Spinal cord (tissue), 10 donors: ENCODE measurements around the gene NDOR1. TPM values are rescaled to one million over a fixed set of nuclear protein-coding genes. Genes with fewer than 3 reads are reported as not detected.

Source experiments
- DNase-seq, 6 donors: peaks; one replicate each; pipeline versions ENCODE4 v3.0.0 to v3.0.0-alpha.2; 2013 to 2015; ENCODE audit warnings: low spot score in 6 of 6, low read depth in 4 of 6
- H3K27ac ChIP-seq: one replicate; pipeline ENCODE4 v1.5.1; 2013; ENCODE audit warnings: low read depth, low read length, control low read depth
- H3K27me3 ChIP-seq: one replicate; pipeline ENCODE4 v1.6.1; 2013; ENCODE audit warnings: low read length; ENCODE audit not compliant: control insufficient read depth, insufficient read depth
- H3K36me3 ChIP-seq: one replicate; pipeline ENCODE4 v1.6.1; 2013; ENCODE audit warnings: low read length; ENCODE audit not compliant: control insufficient read depth, insufficient read depth
- H3K4me1 ChIP-seq: one replicate; pipeline ENCODE4 v1.6.1; 2013; ENCODE audit warnings: low read length; ENCODE audit not compliant: control insufficient read depth, insufficient read depth
- H3K4me3 ChIP-seq: one replicate; pipeline ENCODE4 v1.5.1; 2013; ENCODE audit warnings: low read depth, low read length, control low read depth
- H3K9me3 ChIP-seq: one replicate; pipeline ENCODE4 v1.6.1; 2013; ENCODE audit warnings: low read length; ENCODE audit not compliant: control insufficient read depth, insufficient read depth
- WGBS: methylation state at CpG from one replicate; pipeline ENCODE4 v1.1.5; 2013; ENCODE audit warnings: missing lambda C conversion rate; ENCODE audit not compliant: insufficient coverage; 5-methylcytosine and 5-hydroxymethylcytosine counted together
- polyA plus RNA-seq, 2 donors: library from polyadenylated mRNA; unstranded; fragments of 120-200 nt; gene quantifications; one replicate each; pipeline ENCODE4 v1.2.1, GENCODE V29; 2013; ENCODE audit not compliant: insufficient read length in 2 of 2
- total RNA-seq, 2 donors: library from RNA; depleted of rRNA in 1 of 2; stranded (reverse); fragments of 120-200 nt in 1 of 2; fragments of >200 nt in 1 of 2; gene quantifications; one replicate each; pipeline versions ENCODE4 v1.2.3 to v1.2.4, GENCODE V29; 2013 to 2014
- donor health status: healthy.

Gene NDOR1
- total and polyA plus RNA-seq, 4 donors: 3.2 to 23.8 (median 12.3) TPM

DNA sequence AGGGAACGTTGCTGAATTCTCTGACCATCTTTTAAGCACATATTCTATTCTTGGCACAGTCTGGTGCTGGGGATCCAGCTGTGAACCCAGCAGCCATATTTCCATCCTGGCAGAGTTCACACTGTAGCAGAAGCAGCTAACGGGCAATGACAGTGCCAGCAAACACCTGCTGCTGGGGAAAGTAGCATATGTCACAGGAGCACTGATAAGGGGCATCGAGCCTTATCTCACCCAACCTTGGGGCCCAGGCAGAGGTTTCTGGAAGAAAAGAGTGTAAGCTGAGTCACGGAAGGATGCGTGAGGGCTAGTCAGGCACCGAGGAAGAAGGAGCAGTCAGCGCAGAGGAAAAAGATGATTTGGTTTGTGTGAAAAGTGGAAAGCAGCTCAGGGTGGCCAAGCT lies 1.1 kb downstream of the NDOR1 start:
- Histone ChIP-seq H3K27ac (no peak overlapping the region), H3K4me3 (no peak overlapping the region), H3K27me3 (no peaks in the 10 kb centered on the region), H3K9me3 (no peaks in the 10 kb centered on the region), H3K4me1 (peaks cover 32% of the 10 kb centered on the region), H3K36me3 (peaks cover 39% of the 10 kb centered on the region)
- no peak for DNase-seq
- WGBS: 92% methylated on average over 6 of the region's 7 CpGs

DNA sequence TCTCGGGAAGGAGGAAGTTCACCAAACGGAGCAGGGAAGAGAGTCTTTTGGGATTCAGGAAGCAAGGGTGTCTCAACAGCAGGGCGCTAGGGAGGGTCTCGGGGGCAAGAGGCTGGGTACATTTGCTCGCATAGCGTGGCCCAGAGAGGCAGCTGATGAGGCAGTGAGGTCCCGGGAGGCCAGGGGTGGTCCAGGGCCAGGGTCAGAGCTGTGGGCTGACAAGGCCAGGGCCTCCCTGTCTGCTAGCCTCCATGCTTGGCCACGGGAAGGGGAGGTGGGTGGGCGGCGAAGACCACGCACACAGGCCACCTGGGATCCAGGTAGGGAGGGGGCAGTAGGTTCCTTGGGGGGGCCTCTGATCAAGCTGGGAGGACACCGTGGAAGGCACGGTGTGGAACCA lies 6.0 kb downstream of the NDOR1 start:
- 92% methylated on average over 13 of the region's 13 CpGs for WGBS
- DNase-seq: no peak
- Histone ChIP-seq H3K4me3 (no peak overlapping the region), H3K4me1 (peaks cover 4% of the 10 kb centered on the region), H3K27me3 (no peaks in the 10 kb centered on the region), H3K36me3 (peaks cover 83% of the 10 kb centered on the region), H3K9me3 (no peaks in the 10 kb centered on the region), H3K27ac (no peak overlapping the region)

DNA sequence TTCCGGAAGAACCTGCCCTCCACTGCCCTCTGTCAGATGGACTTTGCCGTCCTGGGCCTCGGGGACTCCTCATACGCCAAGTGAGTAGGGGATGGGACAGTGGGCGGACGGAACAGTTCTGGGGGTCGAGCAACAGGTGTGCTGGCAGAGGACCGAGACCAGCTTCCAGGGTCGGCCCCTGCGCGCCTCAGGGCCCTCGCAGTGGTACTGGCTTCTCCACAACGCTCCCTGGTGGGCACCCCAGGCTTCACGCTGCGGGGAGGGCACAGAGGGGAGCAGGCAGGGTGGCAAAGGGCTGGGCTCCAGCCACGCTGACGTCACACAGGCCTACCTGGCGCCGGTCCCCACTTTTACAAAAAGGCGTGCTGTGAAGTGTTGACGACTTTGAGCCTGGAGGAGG lies 7.0 kb downstream of the NDOR1 start:
- Histone ChIP-seq H3K27ac (no peak overlapping the region), H3K27me3 (no peaks in the 10 kb centered on the region), H3K4me3 (no peak overlapping the region), H3K9me3 (no peaks in the 10 kb centered on the region), H3K4me1 (no peaks in the 10 kb centered on the region), H3K36me3 (peaks cover 93% of the 10 kb centered on the region)
- DNase-seq: no peak
- 88% methylated on average over 20 of the region's 21 CpGs for WGBS

DNA sequence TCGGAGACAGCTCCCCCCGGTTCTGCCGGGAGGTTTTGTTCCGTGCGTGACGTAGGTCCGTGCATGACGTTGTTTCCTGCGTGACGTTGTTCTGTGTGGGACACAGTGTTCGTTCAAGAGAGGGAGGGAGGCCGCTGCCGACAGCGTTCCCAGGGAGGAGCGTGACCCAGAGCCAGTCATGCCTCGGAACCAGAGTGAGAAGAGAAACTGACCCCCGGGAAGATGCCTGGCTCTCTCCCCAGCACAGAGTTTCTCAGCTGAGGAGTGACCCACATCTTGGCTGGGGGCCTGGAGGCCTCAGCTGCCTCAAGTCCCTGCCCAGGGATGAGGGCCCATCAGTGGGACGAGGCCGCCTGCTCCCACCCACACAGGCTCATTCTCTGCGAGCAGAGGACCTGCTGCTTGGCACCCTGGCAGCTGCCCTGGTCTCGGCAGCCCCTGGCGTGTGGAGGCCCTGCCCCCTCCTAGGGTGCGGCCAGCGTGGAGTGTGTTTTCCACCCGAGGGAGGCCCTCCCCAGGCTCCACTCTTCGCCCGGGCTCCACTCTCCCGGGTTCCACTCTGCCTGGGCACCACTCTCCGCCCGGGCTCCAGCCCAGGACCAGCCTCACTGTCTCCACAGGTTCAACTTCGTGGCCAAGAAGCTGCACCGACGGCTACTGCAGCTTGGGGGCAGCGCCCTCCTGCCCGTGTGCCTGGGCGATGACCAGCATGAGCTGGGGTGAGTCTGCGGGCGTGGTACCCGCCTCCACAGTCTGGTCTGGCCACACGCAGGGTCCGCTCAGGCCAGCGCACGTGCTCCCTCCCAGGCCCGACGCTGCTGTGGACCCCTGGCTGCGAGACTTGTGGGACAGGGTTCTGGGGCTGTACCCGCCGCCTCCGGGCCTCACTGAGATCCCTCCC lies 7.9 kb downstream of the NDOR1 start:
- H3K27ac ChIP-seq: no peak overlapping the region
- 90% methylated on average over 49 of the region's 49 CpGs for WGBS
- no peaks in the 10 kb centered on the region for H3K9me3 ChIP-seq
- DNase-seq: no peak
- H3K4me3 ChIP-seq: no peak overlapping the region
- no peaks in the 10 kb centered on the region for H3K4me1 ChIP-seq
- peaks cover 95% of the 10 kb centered on the region for H3K36me3 ChIP-seq
- H3K27me3 ChIP-seq: no peaks in the 10 kb centered on the region

DNA sequence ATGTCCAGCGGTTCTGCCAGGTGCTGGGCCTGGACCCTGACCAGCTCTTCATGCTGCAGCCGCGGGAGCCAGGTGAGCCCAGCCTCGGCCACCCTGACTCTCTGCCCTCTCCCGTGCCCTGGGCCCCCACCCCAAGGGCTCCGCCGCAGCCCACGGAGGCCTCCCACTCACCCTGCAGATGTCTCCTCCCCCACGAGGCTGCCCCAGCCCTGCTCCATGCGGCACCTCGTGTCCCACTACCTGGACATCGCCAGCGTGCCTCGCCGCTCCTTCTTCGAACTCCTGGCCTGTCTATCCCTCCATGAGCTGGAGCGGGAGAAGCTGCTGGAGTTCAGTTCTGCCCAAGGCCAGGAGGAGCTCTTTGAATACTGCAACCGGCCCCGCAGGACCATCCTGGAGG lies 9.1 kb downstream of the NDOR1 start:
- Histone ChIP-seq H3K9me3 (no peaks in the 10 kb centered on the region), H3K4me1 (peaks cover under 1% of the 10 kb centered on the region), H3K36me3 (peaks cover 97% of the 10 kb centered on the region), H3K4me3 (no peak overlapping the region), H3K27ac (no peak overlapping the region), H3K27me3 (no peaks in the 10 kb centered on the region)
- 94% methylated on average over 19 of the region's 19 CpGs for WGBS
- no peak for DNase-seq

DNA sequence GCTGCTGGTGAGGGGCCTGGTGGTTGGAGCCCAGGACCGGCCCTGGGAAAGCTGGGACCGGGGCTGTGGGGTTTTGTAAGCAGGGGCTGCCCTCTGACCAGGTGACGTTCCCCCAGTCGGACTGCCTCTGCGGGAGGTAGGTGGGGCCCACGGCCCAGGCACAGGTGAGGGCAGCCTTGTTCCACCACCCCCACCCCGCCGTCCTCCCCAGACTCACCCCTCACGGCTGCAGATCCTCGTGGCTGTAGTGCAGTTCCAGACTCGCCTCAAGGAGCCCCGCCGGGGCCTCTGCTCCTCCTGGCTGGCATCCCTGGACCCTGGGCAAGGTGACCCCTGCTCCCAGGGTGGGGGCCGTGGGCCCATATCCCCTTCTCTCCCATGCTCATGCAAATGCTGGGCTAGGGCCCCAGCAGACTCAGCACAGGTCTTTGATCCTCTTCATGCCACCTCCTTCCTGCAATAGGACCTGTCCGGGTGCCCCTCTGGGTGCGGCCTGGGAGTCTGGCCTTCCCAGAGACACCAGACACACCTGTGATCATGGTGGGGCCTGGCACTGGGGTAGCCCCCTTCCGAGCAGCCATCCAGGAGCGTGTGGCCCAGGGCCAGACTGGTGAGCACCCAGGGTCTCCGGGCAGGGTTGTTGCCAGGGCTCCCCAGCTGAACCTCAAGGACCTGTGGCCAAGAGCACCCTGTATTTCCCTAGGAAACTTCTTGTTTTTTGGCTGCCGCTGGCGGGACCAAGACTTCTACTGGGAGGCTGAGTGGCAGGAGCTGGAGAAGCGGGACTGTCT lies 9.9 kb downstream of the NDOR1 start:
- no peaks in the 10 kb centered on the region for H3K9me3 ChIP-seq
- no peak for DNase-seq
- H3K36me3 ChIP-seq: peaks cover 98% of the 10 kb centered on the region

DNA sequence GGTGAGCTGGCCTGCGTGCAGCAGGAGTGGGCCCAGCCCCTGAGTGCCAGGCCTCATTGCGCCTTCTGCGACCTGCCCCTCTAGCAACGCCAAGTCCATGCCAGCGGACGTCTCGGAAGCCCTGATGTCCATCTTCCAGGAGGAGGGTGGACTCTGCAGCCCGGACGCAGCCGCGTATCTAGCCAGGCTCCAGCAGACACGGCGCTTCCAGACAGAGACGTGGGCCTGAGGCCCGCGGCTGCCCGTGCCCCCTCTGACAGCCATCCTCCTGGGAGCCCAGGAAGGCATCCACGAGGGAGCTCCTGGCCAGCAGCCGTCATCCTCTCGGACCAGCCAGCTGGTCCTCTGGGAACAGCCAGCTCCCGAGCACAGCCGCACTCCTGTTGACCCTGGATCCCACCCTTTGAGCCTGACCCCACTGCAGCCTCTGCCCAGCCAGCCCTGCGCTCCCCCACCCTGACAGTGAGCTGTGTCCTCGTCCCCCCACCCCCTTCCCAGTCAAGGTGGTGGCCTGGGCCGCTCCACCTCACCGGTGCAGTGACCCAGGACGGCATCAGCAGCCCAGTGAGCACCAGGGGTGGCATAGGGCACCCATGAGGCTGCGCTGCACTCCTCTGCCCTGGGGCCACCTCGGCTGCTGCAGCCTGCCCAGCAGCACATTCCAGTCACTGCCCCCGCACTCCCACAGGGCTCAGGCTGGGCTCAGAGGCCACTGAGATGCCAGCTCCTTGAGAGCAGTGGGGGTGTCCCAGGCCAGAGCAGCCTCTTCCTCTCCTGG lies 10.9 kb downstream of the NDOR1 start:
- Histone ChIP-seq H3K9me3 (no peaks in the 10 kb centered on the region), H3K27ac (no peak overlapping the region), H3K4me1 (peaks cover 12% of the 10 kb centered on the region), H3K4me3 (no peak overlapping the region), H3K27me3 (no peaks in the 10 kb centered on the region), H3K36me3 (peaks cover 96% of the 10 kb centered on the region)
- WGBS: 92% methylated on average over 30 of the region's 30 CpGs
- no peak for DNase-seq

More for the DNA sequence above, 9.9 kb downstream of the NDOR1 start:
- H3K4me1 ChIP-seq: peaks cover 5% of the 10 kb centered on the region
- H3K27me3 ChIP-seq: no peaks in the 10 kb centered on the region
- H3K4me3 ChIP-seq: no peak overlapping the region
- WGBS: 98% methylated on average over 21 of the region's 22 CpGs
- H3K27ac ChIP-seq: no peak overlapping the region

DNA sequence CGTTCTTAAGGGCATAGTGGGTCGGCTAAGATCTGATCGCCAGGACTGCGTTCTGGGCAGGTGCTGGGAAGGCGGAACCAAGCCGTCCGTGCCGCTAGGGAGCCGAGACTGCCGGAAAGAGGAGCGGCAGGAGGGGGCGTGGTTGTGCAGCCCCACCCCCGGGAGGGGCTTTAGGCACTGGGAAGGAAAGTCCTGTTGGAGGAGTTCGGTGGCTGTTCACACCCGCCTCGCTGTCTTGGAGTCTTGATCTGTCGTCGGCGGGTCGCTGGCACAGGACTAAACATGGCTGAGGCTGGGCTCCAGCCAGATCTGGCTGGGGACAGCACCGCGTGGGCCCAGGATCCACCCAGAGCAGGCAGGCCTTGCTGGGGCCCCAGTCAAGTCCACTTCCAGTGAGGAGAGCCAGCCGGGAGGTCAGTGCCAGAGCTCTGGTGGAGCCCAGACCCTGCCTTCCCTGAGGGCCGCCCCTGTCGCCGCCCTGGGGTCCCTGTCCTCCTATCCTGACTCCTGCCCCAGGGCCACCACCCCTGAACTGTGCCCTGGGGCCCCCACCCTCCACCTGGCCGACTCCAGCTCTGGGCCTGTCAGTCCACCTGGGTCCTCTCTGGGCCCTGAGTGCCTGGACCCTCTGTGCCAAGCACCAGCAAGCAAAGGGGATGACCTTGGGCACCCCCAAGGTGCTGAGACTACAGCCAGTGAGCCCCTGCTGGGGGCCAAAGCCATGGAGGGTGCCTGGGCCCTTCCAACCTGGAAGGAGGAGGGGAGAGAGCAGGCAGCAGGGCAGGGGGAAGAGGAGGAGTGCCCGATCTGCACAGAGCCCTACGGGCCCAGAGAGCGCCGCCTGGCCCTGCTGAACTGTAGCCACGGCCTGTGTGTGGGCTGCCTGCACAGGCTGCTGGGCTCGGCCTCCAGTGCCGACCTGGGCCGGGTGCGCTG lies 12.0 kb downstream of the NDOR1 start:
- no peak overlapping the region for H3K27ac ChIP-seq
- peaks cover 84% of the 10 kb centered on the region for H3K36me3 ChIP-seq
- peaks cover 19% of the 10 kb centered on the region for H3K4me1 ChIP-seq
- WGBS: 76% methylated on average over 36 of the region's 36 CpGs
- no peak overlapping the region for H3K4me3 ChIP-seq
- H3K9me3 ChIP-seq: no peaks in the 10 kb centered on the region
- no peak for DNase-seq
- H3K27me3 ChIP-seq: no peaks in the 10 kb centered on the region
